H4 (cell line): ENCODE results near the gene IL17RB. TPM values are rescaled to one million over a fixed set of nuclear protein-coding genes. Genes with fewer than 3 reads are reported as not detected.

Experiments used
- DNase-seq: peaks from one replicate; pipeline ENCODE4 v3.0.0-alpha.2; 2015; ENCODE audit warnings: low spot score
- total RNA-seq: library from RNA; depleted of rRNA; stranded (reverse); fragments of >200 nt; shearing (Covaris generic); gene quantifications from 2 replicates; pipeline ENCODE4 v1.2.3, GENCODE V29; 2014

Gene IL17RB
- total RNA-seq, 1 experiment from 2014 or later: 0.39 TPM

- DNase-seq: no peak
These were observed 11.9 kb downstream of the IL17RB start for GRCh38 chr3:53858096-53858741.

DNA sequence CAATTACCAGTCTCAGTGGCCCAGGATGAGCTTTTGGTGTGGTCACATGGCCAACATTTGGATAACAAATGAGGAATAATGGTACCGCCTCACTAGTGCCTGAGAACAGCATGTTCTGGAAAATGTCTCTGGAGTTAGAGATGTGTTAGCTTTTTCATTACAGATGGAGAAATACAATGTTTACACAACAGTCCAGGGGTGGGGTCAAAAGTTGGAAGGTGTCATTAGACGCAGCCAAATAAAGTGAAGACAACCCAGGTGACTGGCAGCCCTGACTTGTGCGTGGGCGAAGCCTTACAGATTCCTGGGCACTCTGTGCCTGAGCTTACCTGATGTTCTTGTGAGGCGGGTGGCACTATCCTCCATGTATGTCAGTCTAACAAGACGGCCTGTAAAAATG lies 12.8 kb downstream of the IL17RB start:
- no peak for DNase-seq

GRCh38 chr3:53860196-53860595 lies 13.8 kb downstream of the IL17RB start:
- no peak for DNase-seq

- no peak for DNase-seq
These were observed 15.9 kb downstream of the IL17RB start for GRCh38 chr3:53862241-53862640.

DNA sequence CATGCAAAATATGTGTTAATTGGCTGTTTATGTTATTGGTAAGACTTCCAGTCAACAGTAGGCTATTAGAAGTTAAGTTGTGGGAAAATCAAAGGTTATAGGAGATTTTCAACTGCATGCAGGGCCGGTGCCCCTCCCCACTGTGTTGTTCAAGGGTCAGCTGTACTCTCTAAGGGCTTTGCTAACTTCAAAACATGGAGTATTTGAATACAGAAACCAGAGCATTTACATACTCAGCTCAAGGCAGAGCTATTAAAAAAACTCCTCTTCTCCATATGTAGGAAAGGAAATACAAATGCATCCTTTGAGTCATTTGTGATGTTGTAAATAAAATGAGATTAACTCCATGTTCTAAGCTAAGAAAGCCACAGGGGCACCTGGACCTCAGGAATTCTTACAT lies 16.8 kb downstream of the IL17RB start:
- no peak for DNase-seq

DNA sequence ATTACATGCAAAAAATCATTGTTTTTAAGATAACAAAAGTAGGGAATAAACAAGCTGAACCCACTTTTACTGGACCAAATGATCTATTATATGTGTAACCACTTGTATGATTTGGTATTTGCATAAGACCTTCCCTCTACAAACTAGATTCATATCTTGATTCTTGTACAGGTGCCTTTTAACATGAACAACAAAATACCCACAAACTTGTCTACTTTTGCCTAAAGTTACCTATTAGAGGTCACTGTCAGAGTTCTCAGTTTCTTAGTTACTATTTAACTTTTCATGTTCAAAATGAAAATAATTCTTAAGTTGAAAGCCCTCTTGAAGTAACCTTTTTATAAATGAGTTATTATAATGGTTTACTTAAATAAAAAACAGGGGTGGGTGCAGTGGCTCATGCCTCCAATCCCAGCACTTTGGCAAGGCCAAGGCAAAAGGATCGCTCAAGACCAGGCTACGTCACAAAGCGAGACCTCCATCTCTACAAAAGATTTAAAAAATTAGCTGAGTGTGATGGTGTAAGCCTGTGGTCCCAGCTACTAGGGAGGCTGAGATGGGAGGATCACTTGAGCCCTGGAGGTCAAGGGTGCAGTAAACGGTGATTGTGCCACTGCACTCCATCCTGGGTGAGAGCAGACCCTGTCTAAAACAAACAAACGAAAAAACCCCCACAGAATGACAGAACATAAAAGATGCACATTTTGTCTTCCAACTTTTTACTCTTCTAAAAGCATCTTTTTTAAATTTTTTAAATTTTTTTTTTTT lies 19.5 kb downstream of the IL17RB start:
- DNase-seq: no peak

- no peak for DNase-seq
These were observed 34.3 kb downstream of the IL17RB start for GRCh38 chr3:53880396-53881345.

GRCh38 chr3:53881691-53882593 lies 35.6 kb downstream of the IL17RB start, which contains the start of gene ACTR8:
ACTR8 (minus strand) TSS chr3:53882152; CDS start chr3:53882101, 51 bp downstream.
- DNase-seq: peak; percentile 47

DNA sequence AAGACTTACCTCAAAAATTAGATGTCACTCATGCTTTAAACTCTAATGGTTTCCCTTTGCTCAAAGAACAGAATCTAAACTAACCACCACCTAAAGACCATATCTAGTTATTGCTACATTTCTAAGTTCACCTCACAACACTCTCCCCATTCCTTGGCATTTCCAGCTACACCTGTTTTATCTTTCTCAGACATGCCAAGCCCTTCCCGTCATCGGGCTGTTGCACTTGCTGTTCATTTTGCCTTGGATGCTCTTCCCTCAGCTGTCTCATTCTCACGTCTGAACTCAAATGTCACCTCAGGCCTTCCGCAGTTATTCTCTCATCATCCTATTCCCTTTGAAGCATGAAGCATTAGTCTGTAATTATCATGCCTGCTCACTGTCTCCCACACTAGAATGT lies 36.6 kb downstream of the IL17RB start:
- DNase-seq: no peak

DNA sequence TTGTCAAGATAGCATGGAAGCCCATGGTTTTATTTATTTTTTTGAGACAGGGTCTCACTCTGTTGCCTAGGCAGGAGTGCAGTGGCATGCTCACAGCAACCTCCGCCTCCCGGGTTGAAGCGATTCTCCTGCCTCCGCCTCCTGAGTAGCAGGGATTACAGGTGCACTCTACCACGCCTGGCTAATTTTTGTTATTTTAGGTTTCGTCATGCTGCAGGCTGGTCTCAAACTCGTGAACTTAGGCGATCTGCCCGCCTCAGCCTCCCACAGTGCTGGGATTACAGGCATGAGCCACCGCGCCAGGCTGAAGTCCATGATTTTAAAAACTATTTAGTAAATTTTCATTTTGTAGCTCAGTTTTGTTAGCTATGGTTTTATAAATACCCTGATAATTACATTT lies 38.3 kb downstream of the IL17RB start:
- no peak for DNase-seq

DNA sequence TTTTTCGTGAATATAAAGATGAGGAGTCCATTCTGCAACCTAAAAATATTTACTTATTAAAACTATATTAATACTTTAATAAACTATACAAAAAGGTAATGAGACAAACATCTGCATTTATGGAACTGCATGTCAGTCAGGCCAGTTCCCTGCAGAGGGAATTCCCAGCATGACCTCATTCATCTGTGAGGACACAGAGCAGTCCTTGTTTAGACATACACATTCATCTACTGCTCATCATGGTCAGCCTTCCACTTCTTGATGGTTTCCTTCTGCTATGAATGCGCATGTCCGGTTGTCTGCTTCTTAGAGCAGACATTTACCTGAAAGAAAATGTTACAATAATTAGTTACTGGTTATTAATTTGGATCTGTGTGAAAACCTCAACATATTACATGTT lies 38.9 kb downstream of the IL17RB start:
- DNase-seq: no peak

DNA sequence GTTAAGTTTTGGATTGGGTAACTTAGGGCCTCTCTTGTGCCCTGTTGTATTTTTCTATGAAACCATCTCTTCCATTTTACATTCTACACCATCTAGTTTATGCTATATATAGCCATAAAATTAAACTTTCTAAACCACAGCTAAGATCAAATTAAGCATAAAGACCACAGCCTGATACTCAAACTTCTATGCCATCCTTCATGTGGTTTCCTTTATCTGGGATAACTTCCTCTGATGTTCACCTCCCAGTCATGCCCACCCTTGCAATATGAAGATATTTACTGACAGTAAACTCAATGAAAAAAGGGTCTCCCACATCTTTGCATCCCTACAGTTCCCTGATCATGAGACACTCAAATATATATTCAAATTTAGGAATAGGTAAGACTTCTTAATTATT lies 41.1 kb downstream of the IL17RB start:
- DNase-seq: no peak

DNA sequence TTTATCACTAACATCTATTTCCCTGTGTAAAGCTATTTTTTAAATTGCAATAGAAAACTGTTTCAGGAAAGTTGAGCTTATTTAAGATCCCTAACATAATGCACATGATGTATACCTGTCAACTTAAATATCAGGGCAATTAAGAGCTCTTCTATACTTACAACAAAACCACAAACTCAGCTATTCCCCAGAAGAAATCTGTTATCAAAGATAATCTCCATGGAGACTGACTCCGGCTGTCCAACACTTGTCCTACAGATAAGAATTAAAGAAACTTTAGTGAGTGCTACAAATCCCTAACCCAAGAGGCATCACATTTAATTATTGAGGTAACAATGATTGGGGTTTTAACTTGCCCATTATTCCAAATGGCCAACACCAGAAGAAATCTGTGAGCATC lies 41.9 kb downstream of the IL17RB start:
- DNase-seq: no peak

DNA sequence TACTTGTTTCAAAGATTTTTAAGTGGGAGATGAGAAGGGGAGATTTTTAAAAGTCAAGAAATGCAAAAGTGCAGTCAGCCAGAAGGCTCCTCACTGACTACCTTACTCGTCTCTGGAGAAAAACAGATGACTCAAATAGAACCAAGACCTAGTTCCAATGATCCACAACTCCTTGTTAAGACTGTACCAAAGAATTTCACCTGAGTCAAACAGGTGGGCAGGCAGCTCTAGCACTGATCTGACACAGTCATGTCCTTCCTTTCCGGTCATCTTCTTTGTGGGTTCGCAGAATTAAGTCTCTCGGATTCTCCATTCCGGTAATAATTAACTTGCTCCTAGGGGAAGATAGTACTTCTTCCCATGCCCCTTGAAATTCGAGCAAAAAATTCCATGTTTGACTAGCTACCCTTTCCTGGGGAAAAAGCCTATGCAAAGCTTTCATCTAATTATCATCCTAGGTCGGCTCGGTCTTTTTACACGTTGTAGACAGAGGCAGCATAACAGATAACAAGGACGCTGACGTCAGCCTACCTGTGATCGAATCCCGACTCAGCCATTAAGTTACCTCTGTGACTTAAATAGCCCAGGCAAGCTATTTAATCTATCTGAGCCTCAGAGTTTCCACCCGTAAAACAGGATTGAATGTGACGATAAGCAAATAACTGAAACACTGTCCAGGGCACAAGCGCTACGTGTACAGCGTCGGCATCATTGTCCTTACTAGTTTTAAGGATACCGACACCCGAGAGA lies 44.5 kb downstream of the IL17RB start:
- DNase-seq: peak; percentile 9

DNA sequence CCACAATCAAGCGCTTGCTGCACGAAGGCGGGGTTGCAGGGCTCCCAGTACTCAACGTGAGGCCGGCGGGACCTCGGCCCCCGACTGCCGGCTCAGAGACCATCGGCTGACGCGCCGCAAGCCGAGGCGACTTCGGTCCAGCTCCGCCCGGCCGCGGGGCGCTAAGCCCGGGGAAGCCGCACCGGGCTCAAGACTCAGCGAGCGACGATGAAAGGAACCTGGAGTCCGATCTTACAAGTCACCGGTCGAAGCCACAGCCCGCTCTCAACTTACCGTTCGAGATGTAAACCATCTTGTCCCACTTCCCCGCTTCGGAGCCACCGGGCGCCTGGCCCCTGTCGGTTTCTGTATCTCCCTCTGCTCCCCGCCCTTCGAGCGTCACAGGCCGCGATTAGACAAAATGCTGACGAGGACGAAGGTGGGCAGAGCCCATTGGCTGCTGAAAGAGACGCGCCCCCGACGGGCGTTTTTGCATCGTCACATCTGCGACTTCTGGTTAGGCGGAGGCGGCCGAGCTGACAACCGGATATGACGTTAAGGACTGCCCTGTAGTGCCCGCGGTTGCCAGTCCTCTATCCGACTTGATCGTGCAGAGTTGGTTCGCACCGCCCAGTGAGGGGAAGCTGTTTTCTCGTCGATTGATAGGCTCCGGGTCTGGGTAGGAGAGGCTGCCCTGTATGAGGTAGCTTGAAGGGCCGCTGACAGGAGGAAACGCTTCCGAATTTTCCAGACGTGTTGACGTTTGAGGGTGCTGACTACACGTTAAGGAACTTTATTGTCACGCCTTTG lies 45.3 kb downstream of the IL17RB start, which contains the start of gene SELENOK:
SELENOK (minus strand) TSS at position 363 of the 789 bp plus-strand sequence.
- DNase-seq: peak; percentile 96

DNA sequence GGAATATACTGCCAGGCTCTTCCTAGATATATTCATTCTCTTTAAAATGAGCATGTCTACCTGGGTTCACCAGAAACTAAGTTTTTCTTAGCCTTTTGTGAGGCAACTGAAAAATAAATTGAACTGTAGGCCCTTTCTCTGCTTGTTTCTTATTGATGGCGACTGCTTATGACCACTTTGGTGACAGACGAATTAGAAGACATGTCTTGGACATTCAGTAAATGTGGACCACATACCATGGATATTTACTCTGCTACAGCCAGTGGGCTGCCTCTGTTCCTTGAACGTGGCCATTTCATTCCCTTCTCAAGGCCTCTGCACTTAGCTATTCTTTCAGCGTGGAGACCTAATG lies 45.9 kb downstream of the IL17RB start:
- DNase-seq: no peak

DNA sequence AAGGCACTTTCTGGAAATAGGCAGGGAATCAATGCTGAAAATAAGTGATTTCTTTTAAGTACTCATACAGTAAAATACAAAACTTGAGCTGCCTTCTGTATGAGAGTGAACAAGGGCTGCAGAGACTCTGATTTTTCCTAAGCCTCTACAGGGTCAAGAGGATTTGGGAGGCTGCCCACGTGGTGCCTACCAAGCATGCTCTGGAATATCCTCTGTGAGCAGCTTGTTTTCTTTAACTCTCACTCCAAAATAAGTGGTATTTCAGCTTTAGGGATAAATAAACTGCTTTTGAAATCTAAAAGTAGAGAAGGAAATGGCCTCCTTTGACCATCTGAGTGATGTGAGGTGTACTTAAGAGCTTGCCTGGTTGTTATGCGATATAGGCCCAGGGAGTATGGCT lies 53.4 kb downstream of the IL17RB start:
- no peak for DNase-seq

GRCh38 chr3:53900666-53901331 lies 54.4 kb downstream of the IL17RB start:
- no peak for DNase-seq

DNA sequence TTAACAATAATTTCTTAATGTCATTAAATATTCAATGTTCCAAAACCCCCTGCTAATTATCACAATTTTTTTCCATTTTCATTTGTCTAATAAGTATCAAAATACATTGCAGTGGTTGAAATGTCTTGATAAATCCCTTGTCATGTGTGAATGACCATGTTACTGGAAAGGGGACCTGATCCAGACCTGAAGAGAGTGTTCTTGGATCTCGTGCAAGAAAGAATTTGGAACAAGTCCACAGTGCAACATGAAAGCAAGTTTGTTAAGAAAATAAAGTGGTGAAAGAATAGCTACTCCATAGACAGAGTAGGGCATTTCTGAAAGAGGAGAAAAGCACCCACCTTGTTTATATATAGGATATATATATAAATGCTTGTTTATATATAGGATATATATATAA lies 55.7 kb downstream of the IL17RB start:
- DNase-seq: no peak
